GM23338 (cell line): ENCODE measurements around the gene MAN1C1. TPM values are rescaled to one million over a fixed set of nuclear protein-coding genes. Genes with fewer than 3 reads are reported as not detected.

Experiments used
- ATAC-seq: fragments of 200-7000 bp; cut with Tn5 transposase; 3 replicates; pipeline ENCODE4 v1.9.1; 2020
- DNase-seq: peaks from one replicate; pipeline ENCODE4 v3.0.0-alpha.2; 2015; ENCODE audit warnings: low spot score
- H2AFZ ChIP-seq: fragments of 200-600 bp; sonication (generic); 2 replicates; pipeline ENCODE4 v1.8.0; 2016; ENCODE audit warnings: antibody characterized with exemption, mild to moderate bottlenecking, moderate library complexity
- H3F3A ChIP-seq: fragments of 200-600 bp; sonication (generic); replicated peaks from 2 replicates; pipeline ENCODE4 v1.8.0; 2017; ENCODE audit warnings: antibody characterized with exemption, mixed run types, low read depth
- H3K27ac ChIP-seq: fragments of 200-600 bp; sonication (generic); 2 replicates; pipeline ENCODE4 v1.6.1; 2016; ENCODE audit warnings: low read depth
- H3K27me3 ChIP-seq: fragments of 200-600 bp; sonication (generic); 2 replicates; pipeline ENCODE4 v1.8.0; 2016; ENCODE audit warnings: mild to moderate bottlenecking, mixed run types, moderate library complexity; ENCODE audit not compliant: insufficient read depth
- H3K36me3 ChIP-seq: fragments of 200-600 bp; sonication (generic); 2 replicates; pipeline ENCODE4 v1.8.0; 2016; ENCODE audit warnings: mild to moderate bottlenecking; ENCODE audit not compliant: insufficient read depth
- H3K4me1 ChIP-seq: fragments of 200-600 bp; sonication (generic); 2 replicates; pipeline ENCODE4 v1.8.0; 2016; ENCODE audit warnings: mild to moderate bottlenecking, moderate library complexity; ENCODE audit not compliant: insufficient read depth
- H3K4me2 ChIP-seq: fragments of 200-600 bp; sonication (generic); 2 replicates; pipeline ENCODE4 v1.7.1; 2017; ENCODE audit warnings: mixed run types
- H3K4me3 ChIP-seq: fragments of 200-600 bp; sonication (generic); 2 replicates; pipeline ENCODE4 v1.6.1; 2016; ENCODE audit warnings: mixed run types
- H3K79me2 ChIP-seq: fragments of 200-600 bp; sonication (generic); replicated peaks from 2 replicates; pipeline ENCODE4 v1.8.0; 2017; ENCODE audit warnings: mild to moderate bottlenecking; ENCODE audit not compliant: insufficient read depth
- H3K9me2 ChIP-seq: fragments of 200-600 bp; sonication (generic); 2 replicates; pipeline ENCODE4 v1.8.0; 2017; ENCODE audit not compliant: insufficient read depth
- H4K20me1 ChIP-seq: fragments of 200-600 bp; sonication (generic); replicated peaks from 2 replicates; pipeline ENCODE4 v1.8.0; 2017; ENCODE audit warnings: mild to moderate bottlenecking; ENCODE audit not compliant: insufficient read depth
- H3K27ac Mint-ChIP-seq: 2 replicates; pipeline ENCODE4 v1.8.0; 2020; ENCODE audit warnings: inconsistent platforms, mild to moderate bottlenecking, moderate library complexity, mixed read lengths
- H3K27me3 Mint-ChIP-seq: 3 replicates; pipeline ENCODE4 v1.8.0; 2022; ENCODE audit warnings: low read depth, mild to moderate bottlenecking, moderate library complexity, mixed read lengths, inconsistent platforms; ENCODE audit not compliant: insufficient read depth, poor library complexity
- H3K36me3 Mint-ChIP-seq: 3 replicates; pipeline ENCODE4 v1.8.0; 2021; ENCODE audit warnings: low read depth, mild to moderate bottlenecking, inconsistent platforms, moderate library complexity, mixed read lengths
- H3K4me1 Mint-ChIP-seq: 3 replicates; pipeline ENCODE4 v1.8.0; 2020; ENCODE audit warnings: mild to moderate bottlenecking, inconsistent platforms, mixed read lengths
- H3K4me3 Mint-ChIP-seq: 3 replicates; pipeline ENCODE4 v1.8.0; 2021; ENCODE audit warnings: moderate library complexity, mild to moderate bottlenecking, inconsistent platforms, mixed read lengths
- H3K9me3 Mint-ChIP-seq: 3 replicates; pipeline ENCODE4 v1.8.0; 2020; ENCODE audit warnings: moderate library complexity, mild to moderate bottlenecking, inconsistent platforms, mixed read lengths
- CREB1 ChIP-seq: fragments of 250-450 bp; sonication (Bioruptor Pico); IDR thresholded peaks from 2 replicates; pipeline ENCODE4 v1.5.0; 2020; ENCODE audit warnings: low read depth, mild to moderate bottlenecking, moderate library complexity
- EZH2 ChIP-seq: fragments of 200-600 bp; sonication (generic); IDR thresholded peaks from one replicate; pipeline ENCODE4 v1.8.0; 2017; ENCODE audit warnings: antibody characterized with exemption, mild to moderate bottlenecking, low read depth; ENCODE audit not compliant: unreplicated experiment
- EZH2phosphoT487 ChIP-seq: fragments of 200-600 bp; sonication (generic); IDR thresholded peaks from one replicate; pipeline ENCODE4 v1.8.1; 2018; ENCODE audit warnings: antibody characterized with exemption; ENCODE audit not compliant: unreplicated experiment
- JUNB ChIP-seq: IDR thresholded peaks from one replicate; pipeline ENCODE4 v1.6.1; 2016; ENCODE audit warnings: antibody characterized with exemption; ENCODE audit not compliant: unreplicated experiment
- NANOG ChIP-seq: IDR thresholded peaks from 2 replicates; pipeline ENCODE4 v1.6.1; 2016; ENCODE audit warnings: antibody characterized with exemption, borderline replicate concordance
- POLR2AphosphoS5 ChIP-seq: IDR thresholded peaks from 2 replicates; pipeline ENCODE4 v1.6.1; 2016; ENCODE audit warnings: antibody characterized with exemption, low read depth
- STAT1 ChIP-seq: IDR thresholded peaks from one replicate; pipeline ENCODE4 v1.6.1; 2016; ENCODE audit warnings: antibody characterized with exemption; ENCODE audit not compliant: unreplicated experiment
- ZNF114 ChIP-seq: fragments of 250-450 bp; sonication (Bioruptor Pico); IDR thresholded peaks from 2 replicates; pipeline ENCODE4 v1.5.0; 2020; ENCODE audit warnings: mild to moderate bottlenecking, moderate library complexity
- ZNF331 ChIP-seq: fragments of 250-450 bp; sonication (Bioruptor Pico); IDR thresholded peaks from 2 replicates; pipeline ENCODE4 v1.5.0; 2020; ENCODE audit warnings: low read depth, mild to moderate bottlenecking, moderate library complexity
- polyA plus RNA-seq: library from polyadenylated mRNA; unstranded; fragments of >200 nt; fragmentation: Nextera tagmentation; extraction: Ambion mirVana; gene quantifications from 2 replicates; pipeline ENCODE4 v1.2.1, GENCODE V29; 2016
- total RNA-seq: library from RNA; depleted of rRNA; stranded (reverse); fragments of >200 nt; shearing (Covaris generic); gene quantifications from 2 replicates; pipeline ENCODE4 v1.2.3, GENCODE V29; 2014
- TF ChIP-seq, protein P1 (sequence below): IDR thresholded peaks from 2 replicates; pipeline ENCODE4 v1.6.1; 2016; ENCODE audit warnings: antibody characterized with exemption
- TF ChIP-seq, protein P2 (sequence below): IDR thresholded peaks from one replicate; pipeline ENCODE4 v1.6.1; 2018; ENCODE audit warnings: antibody characterized with exemption; ENCODE audit not compliant: unreplicated experiment
- TF ChIP-seq, protein P3 (sequence below): fragments of 250-450 bp; sonication (Bioruptor Pico); IDR thresholded peaks from 2 replicates; pipeline ENCODE4 v1.5.0; 2020; ENCODE audit warnings: mild to moderate bottlenecking, moderate library complexity
- TF ChIP-seq, protein P4 (sequence below), 2 experiments: fragments of 200-600 bp in 1 of 2; sonication (generic) in 1 of 2; conservative IDR thresholded peaks; 2 replicates each; pipeline versions ENCODE4 v1.5.1 to v1.6.1; 2016 to 2017; ENCODE audit warnings: antibody characterized with exemption in 2 of 2, low read depth in 2 of 2, mild to moderate bottlenecking in 2 of 2, moderate library complexity in 1 of 2

Gene MAN1C1
- total and polyA plus RNA-seq, 2 experiments from 2014 or later = 5.4 to 13.6 TPM

DNA sequence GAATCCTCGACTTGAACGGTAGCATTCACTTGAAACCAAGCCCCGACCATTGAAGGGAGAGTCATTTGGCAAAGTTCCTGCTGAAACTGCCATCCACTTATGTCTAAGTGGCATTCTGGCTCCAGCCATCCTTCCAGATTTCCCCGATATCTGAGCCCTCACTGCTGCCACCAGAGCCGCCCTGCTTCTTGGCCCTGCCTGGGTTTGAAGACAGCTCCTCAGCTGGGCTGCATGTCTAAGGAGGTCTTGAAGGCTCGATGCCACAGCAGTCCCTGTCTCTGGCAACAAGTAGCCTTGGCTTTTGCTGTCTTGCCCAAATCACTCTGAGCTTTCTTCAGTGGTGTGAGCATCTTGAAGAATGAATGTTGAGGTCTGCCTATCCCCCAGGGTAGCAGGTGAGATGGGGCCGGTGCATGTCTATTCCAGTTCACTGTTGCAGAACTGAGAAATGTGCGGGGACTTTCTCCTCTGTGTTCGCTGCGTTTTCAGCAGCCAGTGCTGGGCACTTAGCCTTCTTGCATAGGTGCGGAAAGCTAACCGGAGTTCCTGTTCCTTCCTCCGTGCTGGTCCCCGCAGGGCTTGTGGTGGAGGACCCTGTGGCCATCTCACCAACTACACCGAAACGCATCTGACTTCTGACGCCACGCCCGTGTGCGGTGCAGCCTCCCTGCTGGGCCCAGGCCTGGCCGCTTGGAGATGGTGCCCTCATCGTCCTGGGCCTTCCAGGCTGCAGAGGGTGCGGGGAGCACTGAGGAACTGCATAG lies 29.2 kb downstream of the MAN1C1 start:
- Histone ChIP-seq H2AFZ (no peak overlapping the region), H3K4me1 (peaks cover 2% of the 10 kb centered on the region; the same call in 1 of the 2 replicates), H3K4me3 (no peak overlapping the region), H4K20me1 (no peaks in the 10 kb centered on the region; the same call in none of the 2 replicates), H3K27ac (no peak overlapping the region), H3K79me2 (no peaks in the 10 kb centered on the region), H3F3A (no peaks in the 10 kb centered on the region), H3K36me3 (no peaks in the 10 kb centered on the region), H3K27me3 (no peaks in the 10 kb centered on the region), H3K4me2 (no peak overlapping the region), H3K9me2 (no peaks in the 10 kb centered on the region)
- Mint-ChIP-seq H3K27ac (no peak overlapping the region), H3K4me3 (no peak overlapping the region), H3K36me3 (no peaks in the 10 kb centered on the region), H3K9me3 (no peaks in the 10 kb centered on the region), H3K27me3 (peaks cover 4% of the 10 kb centered on the region), H3K4me1 (peaks cover 4% of the 10 kb centered on the region)
- ATAC-seq (no peak), DNase-seq (no peak)
- no peak for TF ChIP-seq NANOG
- TF ChIP-seq, protein P1, sequence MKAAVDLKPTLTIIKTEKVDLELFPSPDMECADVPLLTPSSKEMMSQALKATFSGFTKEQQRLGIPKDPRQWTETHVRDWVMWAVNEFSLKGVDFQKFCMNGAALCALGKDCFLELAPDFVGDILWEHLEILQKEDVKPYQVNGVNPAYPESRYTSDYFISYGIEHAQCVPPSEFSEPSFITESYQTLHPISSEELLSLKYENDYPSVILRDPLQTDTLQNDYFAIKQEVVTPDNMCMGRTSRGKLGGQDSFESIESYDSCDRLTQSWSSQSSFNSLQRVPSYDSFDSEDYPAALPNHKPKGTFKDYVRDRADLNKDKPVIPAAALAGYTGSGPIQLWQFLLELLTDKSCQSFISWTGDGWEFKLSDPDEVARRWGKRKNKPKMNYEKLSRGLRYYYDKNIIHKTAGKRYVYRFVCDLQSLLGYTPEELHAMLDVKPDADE = no peak
- TF ChIP-seq, protein P2, sequence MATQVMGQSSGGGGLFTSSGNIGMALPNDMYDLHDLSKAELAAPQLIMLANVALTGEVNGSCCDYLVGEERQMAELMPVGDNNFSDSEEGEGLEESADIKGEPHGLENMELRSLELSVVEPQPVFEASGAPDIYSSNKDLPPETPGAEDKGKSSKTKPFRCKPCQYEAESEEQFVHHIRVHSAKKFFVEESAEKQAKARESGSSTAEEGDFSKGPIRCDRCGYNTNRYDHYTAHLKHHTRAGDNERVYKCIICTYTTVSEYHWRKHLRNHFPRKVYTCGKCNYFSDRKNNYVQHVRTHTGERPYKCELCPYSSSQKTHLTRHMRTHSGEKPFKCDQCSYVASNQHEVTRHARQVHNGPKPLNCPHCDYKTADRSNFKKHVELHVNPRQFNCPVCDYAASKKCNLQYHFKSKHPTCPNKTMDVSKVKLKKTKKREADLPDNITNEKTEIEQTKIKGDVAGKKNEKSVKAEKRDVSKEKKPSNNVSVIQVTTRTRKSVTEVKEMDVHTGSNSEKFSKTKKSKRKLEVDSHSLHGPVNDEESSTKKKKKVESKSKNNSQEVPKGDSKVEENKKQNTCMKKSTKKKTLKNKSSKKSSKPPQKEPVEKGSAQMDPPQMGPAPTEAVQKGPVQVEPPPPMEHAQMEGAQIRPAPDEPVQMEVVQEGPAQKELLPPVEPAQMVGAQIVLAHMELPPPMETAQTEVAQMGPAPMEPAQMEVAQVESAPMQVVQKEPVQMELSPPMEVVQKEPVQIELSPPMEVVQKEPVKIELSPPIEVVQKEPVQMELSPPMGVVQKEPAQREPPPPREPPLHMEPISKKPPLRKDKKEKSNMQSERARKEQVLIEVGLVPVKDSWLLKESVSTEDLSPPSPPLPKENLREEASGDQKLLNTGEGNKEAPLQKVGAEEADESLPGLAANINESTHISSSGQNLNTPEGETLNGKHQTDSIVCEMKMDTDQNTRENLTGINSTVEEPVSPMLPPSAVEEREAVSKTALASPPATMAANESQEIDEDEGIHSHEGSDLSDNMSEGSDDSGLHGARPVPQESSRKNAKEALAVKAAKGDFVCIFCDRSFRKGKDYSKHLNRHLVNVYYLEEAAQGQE = no peak
- TF ChIP-seq, protein P3, sequence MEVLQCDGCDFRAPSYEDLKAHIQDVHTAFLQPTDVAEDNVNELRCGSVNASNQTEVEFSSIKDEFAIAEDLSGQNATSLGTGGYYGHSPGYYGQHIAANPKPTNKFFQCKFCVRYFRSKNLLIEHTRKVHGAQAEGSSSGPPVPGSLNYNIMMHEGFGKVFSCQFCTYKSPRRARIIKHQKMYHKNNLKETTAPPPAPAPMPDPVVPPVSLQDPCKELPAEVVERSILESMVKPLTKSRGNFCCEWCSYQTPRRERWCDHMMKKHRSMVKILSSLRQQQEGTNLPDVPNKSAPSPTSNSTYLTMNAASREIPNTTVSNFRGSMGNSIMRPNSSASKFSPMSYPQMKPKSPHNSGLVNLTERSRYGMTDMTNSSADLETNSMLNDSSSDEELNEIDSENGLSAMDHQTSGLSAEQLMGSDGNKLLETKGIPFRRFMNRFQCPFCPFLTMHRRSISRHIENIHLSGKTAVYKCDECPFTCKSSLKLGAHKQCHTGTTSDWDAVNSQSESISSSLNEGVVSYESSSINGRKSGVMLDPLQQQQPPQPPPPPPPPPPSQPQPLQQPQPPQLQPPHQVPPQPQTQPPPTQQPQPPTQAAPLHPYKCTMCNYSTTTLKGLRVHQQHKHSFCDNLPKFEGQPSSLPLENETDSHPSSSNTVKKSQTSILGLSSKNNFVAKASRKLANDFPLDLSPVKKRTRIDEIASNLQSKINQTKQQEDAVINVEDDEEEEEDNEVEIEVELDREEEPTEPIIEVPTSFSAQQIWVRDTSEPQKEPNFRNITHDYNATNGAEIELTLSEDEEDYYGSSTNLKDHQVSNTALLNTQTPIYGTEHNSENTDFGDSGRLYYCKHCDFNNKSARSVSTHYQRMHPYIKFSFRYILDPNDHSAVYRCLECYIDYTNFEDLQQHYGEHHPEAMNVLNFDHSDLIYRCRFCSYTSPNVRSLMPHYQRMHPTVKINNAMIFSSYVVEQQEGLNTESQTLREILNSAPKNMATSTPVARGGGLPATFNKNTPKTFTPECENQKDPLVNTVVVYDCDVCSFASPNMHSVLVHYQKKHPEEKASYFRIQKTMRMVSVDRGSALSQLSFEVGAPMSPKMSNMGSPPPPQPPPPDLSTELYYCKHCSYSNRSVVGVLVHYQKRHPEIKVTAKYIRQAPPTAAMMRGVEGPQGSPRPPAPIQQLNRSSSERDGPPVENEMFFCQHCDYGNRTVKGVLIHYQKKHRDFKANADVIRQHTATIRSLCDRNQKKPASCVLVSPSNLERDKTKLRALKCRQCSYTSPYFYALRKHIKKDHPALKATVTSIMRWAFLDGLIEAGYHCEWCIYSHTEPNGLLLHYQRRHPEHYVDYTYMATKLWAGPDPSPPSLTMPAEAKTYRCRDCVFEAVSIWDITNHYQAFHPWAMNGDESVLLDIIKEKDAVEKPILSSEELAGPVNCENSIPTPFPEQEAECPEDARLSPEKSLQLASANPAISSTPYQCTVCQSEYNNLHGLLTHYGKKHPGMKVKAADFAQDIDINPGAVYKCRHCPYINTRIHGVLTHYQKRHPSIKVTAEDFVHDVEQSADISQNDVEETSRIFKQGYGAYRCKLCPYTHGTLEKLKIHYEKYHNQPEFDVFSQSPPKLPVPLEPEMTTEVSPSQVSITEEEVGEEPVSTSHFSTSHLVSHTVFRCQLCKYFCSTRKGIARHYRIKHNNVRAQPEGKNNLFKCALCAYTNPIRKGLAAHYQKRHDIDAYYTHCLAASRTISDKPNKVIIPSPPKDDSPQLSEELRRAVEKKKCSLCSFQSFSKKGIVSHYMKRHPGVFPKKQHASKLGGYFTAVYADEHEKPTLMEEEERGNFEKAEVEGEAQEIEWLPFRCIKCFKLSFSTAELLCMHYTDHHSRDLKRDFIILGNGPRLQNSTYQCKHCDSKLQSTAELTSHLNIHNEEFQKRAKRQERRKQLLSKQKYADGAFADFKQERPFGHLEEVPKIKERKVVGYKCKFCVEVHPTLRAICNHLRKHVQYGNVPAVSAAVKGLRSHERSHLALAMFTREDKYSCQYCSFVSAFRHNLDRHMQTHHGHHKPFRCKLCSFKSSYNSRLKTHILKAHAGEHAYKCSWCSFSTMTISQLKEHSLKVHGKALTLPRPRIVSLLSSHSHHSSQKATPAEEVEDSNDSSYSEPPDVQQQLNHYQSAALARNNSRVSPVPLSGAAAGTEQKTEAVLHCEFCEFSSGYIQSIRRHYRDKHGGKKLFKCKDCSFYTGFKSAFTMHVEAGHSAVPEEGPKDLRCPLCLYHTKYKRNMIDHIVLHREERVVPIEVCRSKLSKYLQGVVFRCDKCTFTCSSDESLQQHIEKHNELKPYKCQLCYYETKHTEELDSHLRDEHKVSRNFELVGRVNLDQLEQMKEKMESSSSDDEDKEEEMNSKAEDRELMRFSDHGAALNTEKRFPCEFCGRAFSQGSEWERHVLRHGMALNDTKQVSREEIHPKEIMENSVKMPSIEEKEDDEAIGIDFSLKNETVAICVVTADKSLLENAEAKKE (CRISPR knock-in tag) = no peak
- no peak for TF ChIP-seq POLR2AphosphoS5
- TF ChIP-seq, protein P4, sequence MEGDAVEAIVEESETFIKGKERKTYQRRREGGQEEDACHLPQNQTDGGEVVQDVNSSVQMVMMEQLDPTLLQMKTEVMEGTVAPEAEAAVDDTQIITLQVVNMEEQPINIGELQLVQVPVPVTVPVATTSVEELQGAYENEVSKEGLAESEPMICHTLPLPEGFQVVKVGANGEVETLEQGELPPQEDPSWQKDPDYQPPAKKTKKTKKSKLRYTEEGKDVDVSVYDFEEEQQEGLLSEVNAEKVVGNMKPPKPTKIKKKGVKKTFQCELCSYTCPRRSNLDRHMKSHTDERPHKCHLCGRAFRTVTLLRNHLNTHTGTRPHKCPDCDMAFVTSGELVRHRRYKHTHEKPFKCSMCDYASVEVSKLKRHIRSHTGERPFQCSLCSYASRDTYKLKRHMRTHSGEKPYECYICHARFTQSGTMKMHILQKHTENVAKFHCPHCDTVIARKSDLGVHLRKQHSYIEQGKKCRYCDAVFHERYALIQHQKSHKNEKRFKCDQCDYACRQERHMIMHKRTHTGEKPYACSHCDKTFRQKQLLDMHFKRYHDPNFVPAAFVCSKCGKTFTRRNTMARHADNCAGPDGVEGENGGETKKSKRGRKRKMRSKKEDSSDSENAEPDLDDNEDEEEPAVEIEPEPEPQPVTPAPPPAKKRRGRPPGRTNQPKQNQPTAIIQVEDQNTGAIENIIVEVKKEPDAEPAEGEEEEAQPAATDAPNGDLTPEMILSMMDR (conservative IDR thresholded peaks at IDR 0.05; ENCODE audit: low read depth in 2 of 2) = no peak
- TF ChIP-seq CREB1 (CRISPR knock-in tag) = no peak
- TF ChIP-seq ZNF331 = no peak
- no peak for TF ChIP-seq STAT1
- TF ChIP-seq EZH2phosphoT487 = no peak
- TF ChIP-seq ZNF114 = no peak
- TF ChIP-seq JUNB = no peak
- no peak for TF ChIP-seq EZH2
